T-cell (primary cell): Measurements from ENCODE around the gene ENOX1. TPM values are rescaled to one million over a fixed set of nuclear protein-coding genes. Genes with fewer than 3 reads are reported as not detected.

ENCODE experiments used
- ATAC-seq, 4 experiments: fragments of 200-7000 bp in 3 of 4; fragments of 150-1000 bp in 1 of 4; cut with Tn5 transposase; replicated peaks in 1 of 4; 1 replicate in 3 of 4; 2 replicates in 1 of 4; pipeline ENCODE4 v1.10.0; 2021; ENCODE audit warnings: moderate library complexity in 3 of 4, mild to moderate bottlenecking in 2 of 4, moderate number of reproducible peaks in 1 of 4
- CTCF ChIA-PET, 2 donors: fragments of 300-600 bp; sonication (Branson Sonifier 250); formaldehyde crosslinking; loops; one replicate each; lab custom pipeline; 2022; ENCODE audit warnings: antibody characterized with exemption in 2 of 2; lab: Charles Lee
- POLR2A ChIA-PET, 2 donors: fragments of 300-600 bp; sonication (Branson Sonifier 250); formaldehyde crosslinking; loops; one replicate each; lab custom pipeline; 2022; ENCODE audit warnings: antibody characterized with exemption in 2 of 2; lab: Charles Lee
- DNase-seq, 35 experiments: peaks; one replicate each; pipeline versions ENCODE4 v3.0.0 to v3.0.0-alpha.2; 2013 to 2023
- H3K27ac ChIP-seq: one replicate; pipeline ENCODE4 v1.5.1; 2013; ENCODE audit warnings: low read length
- H3K27me3 ChIP-seq, 2 experiments: replicated peaks in 1 of 2; 1 replicate in 1 of 2; 2 replicates in 1 of 2; pipeline versions ENCODE4 v1.6.1 to v1.7.0; 2013; ENCODE audit warnings: low read length in 1 of 2, mixed read lengths in 1 of 2; ENCODE audit not compliant: control insufficient read depth in 2 of 2, insufficient read depth in 2 of 2; ENCODE audit errors: extremely low read depth in 1 of 2
- H3K36me3 ChIP-seq, 2 donors: 1 replicate in 1 of 2; 2 replicates in 1 of 2; pipeline versions ENCODE4 v1.6.1 to v1.7.0; 2013; ENCODE audit warnings: low read length in 1 of 2; ENCODE audit not compliant: control insufficient read depth in 2 of 2, insufficient read depth in 1 of 2; ENCODE audit errors: extremely low read depth in 1 of 2
- H3K4me1 ChIP-seq, 2 experiments: 1 replicate in 1 of 2; 2 replicates in 1 of 2; pipeline versions ENCODE4 v1.6.1 to v1.7.0; 2013; ENCODE audit warnings: low read length in 2 of 2, mixed read lengths in 1 of 2; ENCODE audit not compliant: insufficient read depth in 2 of 2, control insufficient read depth in 1 of 2; ENCODE audit errors: extremely low read depth in 1 of 2
- H3K4me3 ChIP-seq, 2 donors: 1 replicate in 1 of 2; 2 replicates in 1 of 2; pipeline versions ENCODE4 v1.5.1 to v1.7.0; 2013; ENCODE audit warnings: mild to moderate bottlenecking in 2 of 2, low read length in 1 of 2, moderate library complexity in 1 of 2; ENCODE audit not compliant: control insufficient read depth in 1 of 2; ENCODE audit errors: extremely low read depth in 1 of 2
- H3K9me3 ChIP-seq: 2 replicates; pipeline ENCODE4 v1.7.0; 2013
- H3K27ac Mint-ChIP-seq, 2 donors: one replicate each; pipeline ENCODE4 v1.8.0; 2020 to 2021; ENCODE audit warnings: mild to moderate bottlenecking in 2 of 2, mixed read lengths in 2 of 2
- H3K27me3 Mint-ChIP-seq, 2 donors: one replicate each; pipeline ENCODE4 v1.8.0; 2021 to 2022; ENCODE audit warnings: mixed read lengths in 2 of 2
- H3K36me3 Mint-ChIP-seq: one replicate; pipeline ENCODE4 v1.8.0; 2021; ENCODE audit warnings: mixed read lengths
- H3K4me1 Mint-ChIP-seq, 3 donors: one replicate each; pipeline ENCODE4 v1.8.0; 2020 to 2022; ENCODE audit warnings: mixed read lengths in 3 of 3, mild to moderate bottlenecking in 1 of 3
- H3K4me3 Mint-ChIP-seq, 3 donors: one replicate each; pipeline ENCODE4 v1.8.0; 2020 to 2022; ENCODE audit warnings: mild to moderate bottlenecking in 3 of 3, mixed read lengths in 3 of 3, moderate library complexity in 3 of 3
- H3K9me3 Mint-ChIP-seq, 3 donors: one replicate each; pipeline ENCODE4 v1.8.0; 2020 to 2022; ENCODE audit warnings: mixed read lengths in 3 of 3
- WGBS: methylation state at CpG from one replicate; pipeline ENCODE4 v1.1.5; 2013; ENCODE audit warnings: missing lambda C conversion rate; ENCODE audit not compliant: insufficient coverage; 5-methylcytosine and 5-hydroxymethylcytosine counted together
- total RNA-seq, 35 experiments: library from RNA in 6 of 35; stranded (reverse) in 6 of 35; fragments of 120-200 nt in 1 of 35; gene quantifications; one replicate each; pipeline versions ENCODE4 v1.2.1 to v1.2.4 and lab custom pipeline; 2013 to 2026

ENOX1 gene
- total RNA-seq, 5 donors from 2014 or later (not counting 1 experiment from before 2014, with no cell fraction given) = 0.10 TPM; not detected in 4

DNA sequence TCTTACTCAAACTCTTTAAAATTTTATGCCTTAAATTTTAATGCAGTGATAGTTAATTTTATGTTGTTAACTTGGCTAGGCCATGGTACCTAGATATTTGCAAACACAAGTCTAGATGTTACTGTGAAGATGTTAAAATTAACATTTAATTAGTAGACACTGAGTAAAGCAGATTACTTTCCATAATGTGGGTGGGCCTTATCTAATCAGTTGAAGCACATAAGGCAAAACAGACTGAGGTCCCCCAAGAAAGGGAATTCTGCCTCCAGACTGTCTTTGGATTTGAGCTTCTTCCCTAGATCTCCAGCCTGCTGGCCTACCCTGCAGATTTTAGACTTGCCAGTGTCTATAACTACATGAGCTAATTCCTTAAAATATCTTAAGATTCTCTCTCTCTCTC, 294.0 kb downstream of the ENOX1 start:
- Histone ChIP-seq H3K36me3 (no peaks in the 10 kb centered on the region), H3K27me3 (no peaks in the 10 kb centered on the region), H3K9me3 (no peaks in the 10 kb centered on the region), H3K27ac (no peak overlapping the region), H3K4me3 (no peak overlapping the region), H3K4me1 (no peaks in the 10 kb centered on the region)
- H3K4me1 Mint-ChIP-seq = no peaks in the 10 kb centered on the region
- H3K36me3 Mint-ChIP-seq = no peaks in the 10 kb centered on the region
- CTCF ChIA-PET = no interaction called here
- POLR2A ChIA-PET = no interaction called here
- no peaks in the 10 kb centered on the region for H3K27me3 Mint-ChIP-seq
- ATAC-seq (no peak), DNase-seq (no peak)
- H3K27ac Mint-ChIP-seq = no peak overlapping the region
- H3K4me3 Mint-ChIP-seq = no peak overlapping the region
- no peaks in the 10 kb centered on the region for H3K9me3 Mint-ChIP-seq

DNA sequence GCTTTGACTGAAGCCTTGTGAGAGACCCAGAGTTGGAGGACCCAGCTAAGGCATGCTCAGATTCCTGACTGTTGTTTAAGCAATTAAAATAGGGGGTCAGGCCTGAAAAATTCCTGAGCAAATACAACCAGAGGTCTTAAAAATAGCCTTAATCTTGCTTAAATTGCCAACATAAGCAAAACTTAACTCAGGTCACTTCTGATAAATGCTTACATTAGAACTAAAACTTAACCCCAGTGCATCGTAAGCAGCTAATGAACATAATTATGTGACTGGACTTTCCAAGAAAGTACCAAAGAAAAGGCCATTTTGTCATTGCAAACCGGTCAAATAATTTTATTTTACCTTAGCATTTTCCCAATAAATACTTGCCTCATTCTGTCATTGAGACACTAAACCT, 294.5 kb downstream of the ENOX1 start:
- ATAC-seq (no peak), DNase-seq (no peak)
- Histone ChIP-seq H3K27ac (no peak overlapping the region), H3K4me3 (no peak overlapping the region), H3K36me3 (no peaks in the 10 kb centered on the region), H3K9me3 (no peaks in the 10 kb centered on the region), H3K4me1 (no peaks in the 10 kb centered on the region), H3K27me3 (no peaks in the 10 kb centered on the region)
- Mint-ChIP-seq H3K9me3 (no peaks in the 10 kb centered on the region), H3K27me3 (no peaks in the 10 kb centered on the region), H3K4me1 (no peaks in the 10 kb centered on the region), H3K4me3 (no peak overlapping the region), H3K27ac (no peak overlapping the region), H3K36me3 (no peaks in the 10 kb centered on the region)
- ChIA-PET CTCF (no interaction called here), POLR2A (no interaction called here)
- WGBS = 83% methylated on average over 2 of the region's 2 CpGs

DNA sequence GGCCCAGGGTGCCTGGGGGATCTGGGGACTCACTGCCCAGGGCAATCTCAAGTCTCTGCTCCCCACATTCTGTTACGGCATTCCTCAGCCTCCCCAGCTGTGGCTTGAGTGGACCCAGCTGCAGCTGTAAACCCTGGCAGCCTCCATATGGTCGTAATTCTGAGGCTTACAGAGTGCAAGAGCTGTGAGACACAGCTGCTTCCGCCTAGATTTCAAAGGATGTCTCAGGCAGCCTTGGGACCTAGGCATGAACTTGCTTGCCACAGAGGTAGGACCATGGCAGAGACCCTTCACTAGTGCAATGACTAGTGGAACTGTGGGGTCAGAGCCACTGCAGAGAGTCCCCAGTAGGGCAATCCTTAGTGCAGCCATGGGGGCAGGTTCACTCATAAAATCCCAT, 297.5 kb downstream of the ENOX1 start:
- no peaks in the 10 kb centered on the region for H3K36me3 Mint-ChIP-seq

DNA sequence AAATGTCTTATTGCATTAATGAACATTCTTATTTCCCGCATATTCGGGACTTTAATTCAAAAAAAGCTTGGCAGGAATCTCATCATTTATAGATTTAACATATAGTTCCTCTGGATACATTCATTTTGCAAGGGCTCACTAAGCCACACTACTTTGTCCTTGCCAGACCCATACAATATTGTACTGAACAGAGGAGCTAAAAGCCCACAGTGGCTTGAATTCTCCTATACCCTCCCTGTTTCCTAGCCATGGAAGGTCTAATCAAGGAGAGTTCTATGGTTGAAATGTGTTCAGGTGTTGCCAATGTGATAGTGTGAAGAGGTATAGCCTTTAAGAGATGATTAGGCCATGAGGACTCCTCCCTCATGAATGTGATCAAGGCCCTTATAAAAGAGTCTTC, 298.9 kb downstream of the ENOX1 start:
- Histone ChIP-seq H3K9me3 (no peaks in the 10 kb centered on the region), H3K36me3 (no peaks in the 10 kb centered on the region), H3K27ac (no peak overlapping the region), H3K4me1 (peaks cover 0 to 2% of the 10 kb centered on the region in 2 experiments), H3K4me3 (no peak overlapping the region), H3K27me3 (no peaks in the 10 kb centered on the region)
- 100% methylated on average over 1 of the region's 2 CpGs for WGBS
- no peak overlapping the region for H3K4me3 Mint-ChIP-seq
- no peaks in the 10 kb centered on the region for H3K9me3 Mint-ChIP-seq
- H3K4me1 Mint-ChIP-seq = peaks cover 0 to 15% (median 12%) of the 10 kb centered on the region in 3 donors
- no peaks in the 10 kb centered on the region for H3K36me3 Mint-ChIP-seq
- no peak for ATAC-seq
- POLR2A ChIA-PET = no interaction called here
- CTCF ChIA-PET = interaction anchor here in 1 of 2 donors (0.5 kb wide), 1 partner anchor 93 kb away, joined by 4 read pairs; no protein-coding TSS in a partner anchor
- no peak overlapping the region for H3K27ac Mint-ChIP-seq
- no peak for DNase-seq
- H3K27me3 Mint-ChIP-seq = no peaks in the 10 kb centered on the region

More for the DNA sequence above, 297.5 kb downstream of the ENOX1 start:
- no peaks in the 10 kb centered on the region for H3K9me3 Mint-ChIP-seq
- no peak overlapping the region for H3K27ac Mint-ChIP-seq
- ChIA-PET CTCF (interaction anchor here in 1 of 2 donors (0.5 kb wide), 1 partner anchor 100 kb away, joined by 3 read pairs; no protein-coding TSS in a partner anchor), POLR2A (no interaction called here)
- Histone ChIP-seq H3K4me1 (peaks cover 0 to 2% of the 10 kb centered on the region in 2 experiments), H3K4me3 (no peak overlapping the region), H3K36me3 (no peaks in the 10 kb centered on the region), H3K27ac (no peak overlapping the region), H3K9me3 (no peaks in the 10 kb centered on the region), H3K27me3 (no peaks in the 10 kb centered on the region)
- peaks cover 0 to 9% (median 7%) of the 10 kb centered on the region in 3 donors for H3K4me1 Mint-ChIP-seq
- H3K4me3 Mint-ChIP-seq = no peak overlapping the region
- no peaks in the 10 kb centered on the region for H3K27me3 Mint-ChIP-seq
- WGBS = 74% methylated on average over 3 of the region's 3 CpGs
- ATAC-seq = no peak
- DNase-seq = no peak

- H3K4me3 Mint-ChIP-seq = no peak overlapping the region
Measured at GRCh38 chr13:43487461-43487860, 299.3 kb downstream of the ENOX1 start.

DNA sequence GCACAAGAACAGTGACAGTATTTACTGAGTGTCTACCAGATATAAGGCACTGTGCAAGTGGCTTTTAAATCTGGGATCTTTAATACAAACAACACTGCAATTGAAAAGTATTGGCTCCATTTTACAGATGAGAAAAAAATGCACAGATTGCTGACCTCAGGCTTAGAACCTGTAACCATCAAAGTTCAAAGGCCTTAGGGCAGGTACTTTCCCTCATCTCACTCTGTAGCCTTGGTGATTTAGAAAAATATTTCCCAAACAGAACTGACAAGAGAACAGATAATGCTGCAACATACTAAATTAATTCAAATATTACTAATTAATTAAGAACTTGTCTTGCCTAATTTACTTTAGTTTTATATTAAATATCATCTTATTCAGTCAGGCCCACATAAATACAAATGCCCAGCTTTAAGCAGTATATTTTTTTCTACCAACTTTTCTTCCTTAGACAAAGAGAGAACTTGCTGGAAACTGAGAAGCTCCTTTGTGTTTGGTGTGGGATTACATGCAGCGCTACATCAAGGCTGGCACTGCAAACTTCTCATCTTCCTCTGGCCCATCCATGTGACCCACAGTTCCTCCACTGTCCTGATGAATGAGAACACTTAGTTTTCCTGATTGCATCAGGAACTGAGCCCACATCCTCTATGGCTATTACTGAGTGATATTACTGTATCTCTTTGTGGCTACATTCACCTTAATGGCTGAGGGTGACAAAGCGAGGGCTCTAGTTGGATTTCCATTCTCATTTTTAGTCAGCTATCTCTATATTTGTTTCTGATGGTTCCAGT, 302.1 kb downstream of the ENOX1 start:
- Histone ChIP-seq H3K9me3 (no peaks in the 10 kb centered on the region), H3K27ac (no peak overlapping the region), H3K4me3 (no peak overlapping the region), H3K36me3 (no peaks in the 10 kb centered on the region), H3K4me1 (peaks cover 0 to 2% of the 10 kb centered on the region in 2 experiments), H3K27me3 (no peaks in the 10 kb centered on the region)
- Mint-ChIP-seq H3K4me1 (peaks cover 0 to 15% (median 12%) of the 10 kb centered on the region in 3 donors), H3K9me3 (no peaks in the 10 kb centered on the region), H3K27me3 (no peaks in the 10 kb centered on the region), H3K36me3 (no peaks in the 10 kb centered on the region), H3K4me3 (no peak overlapping the region), H3K27ac (no peak overlapping the region)
- DNase-seq (peak in 1 of 35 experiments; percentile 7), ATAC-seq (peak in 2 of 4 experiments; percentile 13 to 40)
- ChIA-PET POLR2A (no interaction called here), CTCF (no interaction called here)
- WGBS = no CpG with 5 or more reads among the region's 2 CpGs

More at GRCh38 chr13:43487461-43487860, 299.3 kb downstream of the ENOX1 start:
- no peak overlapping the region for H3K4me3 ChIP-seq
- ChIA-PET POLR2A (no interaction called here), CTCF (interaction anchor here in 1 of 2 donors (0.5 kb wide), 1 partner anchor 93 kb away, joined by 4 read pairs; no protein-coding TSS in a partner anchor)
- no peaks in the 10 kb centered on the region for H3K27me3 ChIP-seq
- H3K9me3 ChIP-seq = no peaks in the 10 kb centered on the region
- Mint-ChIP-seq H3K27ac (no peak overlapping the region), H3K27me3 (no peaks in the 10 kb centered on the region), H3K36me3 (no peaks in the 10 kb centered on the region), H3K9me3 (no peaks in the 10 kb centered on the region), H3K4me1 (peaks cover 0 to 15% (median 12%) of the 10 kb centered on the region in 3 donors)
- no peak for DNase-seq
- WGBS = no CpG with 5 or more reads among the region's 3 CpGs
- no peaks in the 10 kb centered on the region for H3K36me3 ChIP-seq
- peaks cover 0 to 2% of the 10 kb centered on the region in 2 experiments for H3K4me1 ChIP-seq
- no peak for ATAC-seq
- no peak overlapping the region for H3K27ac ChIP-seq
